ENCODE data around the gene PEX3.
"Not testable (repeated sequence)": the region's sequence is repeated elsewhere in the genome, so short reads cannot be mapped to it uniquely, and the experiment has no call there.

The PEX3 gene

GRCh38 chr6:143457563-143458359 is 7.2 kb downstream of the PEX3 start:
- DNase-seq (ENCODE audit: low spot score): no peak
- TF ChIP-seq CTCF (IDR thresholded peaks at IDR 0.05; ENCODE audit: extremely low read depth, insufficient read depth, missing control alignments): no peak
- in situ Hi-C loops (cut with MboI; ENCODE audit: low pct_unique_long_range_greater_than_20kb, low sequenced_read_pairs, unreplicated experiment): no loop called here

- TF ChIP-seq CTCF (IDR thresholded peaks at IDR 0.05; ENCODE audit: extremely low read depth, insufficient read depth, missing control alignments): no peak
- no peak for DNase-seq (ENCODE audit: low spot score)
- in situ Hi-C loops (cut with MboI; ENCODE audit: low pct_unique_long_range_greater_than_20kb, low sequenced_read_pairs, unreplicated experiment): no loop called here
Measured at GRCh38 chr6:143465546-143465945, 14.9 kb downstream of the PEX3 start.

GRCh38 chr6:143468026-143468425 is 17.4 kb downstream of the PEX3 start:
- in situ Hi-C loops (cut with MboI; ENCODE audit: low pct_unique_long_range_greater_than_20kb, low sequenced_read_pairs, unreplicated experiment): no loop called here
- no peak for DNase-seq (ENCODE audit: low spot score)
- TF ChIP-seq CTCF (IDR thresholded peaks at IDR 0.05; ENCODE audit: extremely low read depth, insufficient read depth, missing control alignments): no peak

DNA sequence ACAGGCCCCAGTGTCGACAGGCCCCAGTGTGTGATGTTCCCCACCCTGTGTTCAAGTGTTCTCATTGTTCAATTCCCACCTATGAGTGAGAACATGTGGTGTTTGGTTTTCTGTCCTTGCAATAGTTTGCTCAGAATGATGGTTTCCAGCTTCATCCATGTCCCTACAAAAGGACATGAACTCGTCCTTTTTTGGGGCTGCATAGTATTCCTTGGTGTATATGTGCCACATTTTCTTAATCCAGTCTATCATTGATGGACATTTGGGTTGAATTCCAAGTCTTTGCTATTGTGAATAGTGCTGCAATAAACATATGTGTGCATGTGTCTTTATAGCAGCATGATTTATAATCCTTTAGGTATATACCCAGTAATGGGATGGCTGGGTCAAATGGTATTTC is 18.2 kb downstream of the PEX3 start:
- in situ Hi-C loops (cut with MboI; ENCODE audit: low pct_unique_long_range_greater_than_20kb, low sequenced_read_pairs, unreplicated experiment); DNase-seq (ENCODE audit: low spot score): not testable (repeated sequence)

DNA sequence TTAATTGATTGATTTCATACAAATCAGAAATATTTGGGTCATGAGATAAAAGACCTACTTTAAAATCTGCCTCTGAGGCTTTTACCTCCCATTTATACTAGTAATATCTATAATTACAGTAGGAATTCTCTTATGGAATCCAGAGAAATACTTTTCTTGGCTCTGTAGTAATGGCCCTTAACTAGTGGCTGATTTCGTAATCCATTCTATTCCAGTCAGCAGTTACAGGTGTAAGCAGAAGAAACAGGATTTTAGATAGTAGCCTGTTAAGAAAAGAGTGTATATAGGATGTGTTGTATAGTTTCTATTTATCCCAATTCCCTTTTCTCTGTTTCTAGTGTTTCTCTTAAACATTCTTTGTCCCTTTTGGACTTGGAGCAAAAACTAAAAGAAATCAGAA is 21.2 kb downstream of the PEX3 start:
- no peak for TF ChIP-seq CTCF (IDR thresholded peaks at IDR 0.05; ENCODE audit: extremely low read depth, insufficient read depth, missing control alignments)
- in situ Hi-C loops (cut with MboI; ENCODE audit: low pct_unique_long_range_greater_than_20kb, low sequenced_read_pairs, unreplicated experiment): no loop called here
- no peak for DNase-seq (ENCODE audit: low spot score)

- in situ Hi-C loops (cut with MboI; ENCODE audit: low pct_unique_long_range_greater_than_20kb, low sequenced_read_pairs, unreplicated experiment): no loop called here
- no peak for DNase-seq (ENCODE audit: low spot score)
Measured at GRCh38 chr6:143476545-143476944, 25.9 kb downstream of the PEX3 start.

More at GRCh38 chr6:143476545-143476944, 25.9 kb downstream of the PEX3 start:
- TF ChIP-seq CTCF (IDR thresholded peaks at IDR 0.05; ENCODE audit: extremely low read depth, insufficient read depth, missing control alignments): no peak

Measured in GM13977 (cell line).